SK-N-SH treated with all-trans-retinoic acid at 6 μM for 48 hours (cell line): ENCODE measurements around the gene PLCB2.

Source experiments
- ATAC-seq: fragments of 200-7000 bp; cut with Tn5 transposase; 3 replicates; pipeline ENCODE4 v1.9.1; 2020; ENCODE audit warnings: mild to moderate bottlenecking, moderate library complexity
- ARNTL ChIP-seq: fragments of 450-650 bp; formaldehyde crosslinking; IDR thresholded peaks from 2 replicates; pipeline ENCODE4 v1.5.0; 2020; ENCODE audit warnings: low read depth, mild to moderate bottlenecking, moderate library complexity, borderline replicate concordance
- BACH2 ChIP-seq: fragments of 250-450 bp; sonication (Bioruptor Pico); IDR thresholded peaks from 2 replicates; pipeline ENCODE4 v1.9.0; 2021; ENCODE audit warnings: mild to moderate bottlenecking, borderline replicate concordance
- CSDC2 ChIP-seq: fragments of 250-450 bp; sonication (Bioruptor Pico); IDR thresholded peaks from 2 replicates; pipeline ENCODE4 v1.5.0; 2020; ENCODE audit warnings: mild to moderate bottlenecking, moderate library complexity
- ESRRG ChIP-seq: fragments of 250-450 bp; sonication (Bioruptor Pico); IDR thresholded peaks from 2 replicates; pipeline ENCODE4 v1.6.1; 2021; ENCODE audit warnings: mild to moderate bottlenecking
- GLIS3 ChIP-seq: fragments of 250-450 bp; sonication (Bioruptor Pico); IDR thresholded peaks from 2 replicates; pipeline ENCODE4 v1.5.0; 2020; ENCODE audit warnings: mild to moderate bottlenecking, moderate library complexity
- ISL1 ChIP-seq: fragments of 250-450 bp; sonication (Bioruptor Pico); IDR thresholded peaks from 2 replicates; pipeline ENCODE4 v2.1.2; 2022; ENCODE audit warnings: mild to moderate bottlenecking, moderate library complexity
- OSR1 ChIP-seq: fragments of 250-450 bp; sonication (Bioruptor Pico); IDR thresholded peaks from 2 replicates; pipeline ENCODE4 v1.8.0; 2022; ENCODE audit warnings: moderate library complexity, mild to moderate bottlenecking, inconsistent platforms
- SNAI2 ChIP-seq: fragments of 250-450 bp; sonication (Bioruptor Pico); IDR thresholded peaks from 2 replicates; pipeline ENCODE4 v1.5.0; 2020; ENCODE audit warnings: mild to moderate bottlenecking, moderate library complexity
- TCF4 ChIP-seq: fragments of 250-450 bp; sonication (Bioruptor Pico); IDR thresholded peaks from 2 replicates; pipeline ENCODE4 v1.8.0; 2021; ENCODE audit warnings: mild to moderate bottlenecking, moderate library complexity, borderline replicate concordance
- TOX ChIP-seq: fragments of 250-450 bp; sonication (Bioruptor Pico); IDR thresholded peaks from 2 replicates; pipeline ENCODE4 v1.8.0; 2021; ENCODE audit warnings: mild to moderate bottlenecking, moderate library complexity, borderline replicate concordance
- ZC3H10 ChIP-seq: fragments of 250-450 bp; sonication (Bioruptor Pico); IDR thresholded peaks from 2 replicates; pipeline ENCODE4 v1.5.1; 2021; ENCODE audit warnings: mild to moderate bottlenecking, moderate library complexity
- ZFP30 ChIP-seq: fragments of 450-650 bp; formaldehyde crosslinking; IDR thresholded peaks from 2 replicates; pipeline ENCODE4 v1.5.0; 2022; ENCODE audit warnings: mild to moderate bottlenecking, moderate library complexity
- ZNF70 ChIP-seq: fragments of 450-650 bp; formaldehyde crosslinking; IDR thresholded peaks from 2 replicates; pipeline ENCODE4 v1.5.0; 2020; ENCODE audit warnings: mild to moderate bottlenecking, moderate library complexity
- ZNF8 ChIP-seq: fragments of 450-650 bp; formaldehyde crosslinking; IDR thresholded peaks from 2 replicates; pipeline ENCODE4 v1.5.0; 2020; ENCODE audit warnings: mild to moderate bottlenecking, moderate library complexity
- TF ChIP-seq, protein P1 (sequence below): fragments of 250-450 bp; sonication (Bioruptor Pico); IDR thresholded peaks from 2 replicates; pipeline ENCODE4 v1.5.0; 2020; ENCODE audit warnings: mild to moderate bottlenecking, moderate library complexity
- TF ChIP-seq, protein P2 (sequence below): fragments of 250-450 bp; sonication (Bioruptor Pico); IDR thresholded peaks from 2 replicates; pipeline ENCODE4 v1.8.0; 2020; ENCODE audit warnings: mild to moderate bottlenecking, moderate library complexity, borderline replicate concordance
- TF ChIP-seq, protein P3 (sequence below): fragments of 250-450 bp; sonication (Bioruptor Pico); IDR thresholded peaks from 2 replicates; pipeline ENCODE4 v1.5.1; 2020; ENCODE audit warnings: low read depth, mild to moderate bottlenecking, moderate library complexity
- TF ChIP-seq, protein P4 (sequence below): fragments of 250-450 bp; sonication (Bioruptor Pico); IDR thresholded peaks from 2 replicates; pipeline ENCODE4 v1.8.0; 2021; ENCODE audit warnings: low read depth, mild to moderate bottlenecking, moderate library complexity, borderline replicate concordance

The PLCB2 gene

DNA sequence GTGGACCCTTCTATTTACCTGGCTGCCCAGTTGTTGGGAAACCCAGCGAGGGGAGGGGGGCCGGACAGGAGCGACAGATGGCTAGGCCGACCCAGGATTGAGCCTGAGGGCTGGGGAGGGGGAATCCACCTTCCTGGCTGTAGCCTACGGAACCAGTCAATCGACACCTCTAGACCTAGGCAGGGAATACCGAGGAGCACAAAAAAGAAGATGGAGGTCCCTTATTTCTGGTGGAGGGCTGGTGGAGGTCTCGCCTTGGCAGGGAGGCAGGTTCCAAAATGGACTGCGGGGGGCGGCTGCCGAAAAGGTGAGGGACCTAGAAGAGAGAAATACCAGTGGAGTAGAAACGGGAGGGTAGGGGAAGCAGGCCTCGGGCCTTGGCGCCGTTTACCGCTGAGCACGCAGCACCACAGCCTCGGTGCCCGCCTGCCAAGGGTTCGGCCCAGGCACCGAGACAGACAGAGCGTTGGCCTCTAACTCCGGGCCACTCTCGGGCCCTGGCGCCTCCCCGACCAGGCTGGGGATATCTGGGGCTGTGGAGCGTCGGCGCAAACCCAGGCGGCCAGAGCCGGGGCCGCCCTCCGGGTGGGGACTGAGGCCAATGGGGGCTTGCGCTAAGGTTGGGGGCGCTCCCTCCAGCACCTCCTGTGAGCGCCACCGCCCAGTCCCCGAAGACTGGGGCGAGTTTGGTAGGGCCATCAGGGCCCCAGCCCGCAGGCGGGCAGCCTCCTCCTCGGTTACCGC, 26.5 kb downstream of the PLCB2 start:
- TF ChIP-seq ZNF70 (CRISPR knock-in tag) (no peak), SNAI2 (CRISPR knock-in tag) (no peak), ESRRG (CRISPR knock-in tag) (no peak), TCF4 (CRISPR knock-in tag) (no peak), ZNF8 (no peak), ARNTL (CRISPR knock-in tag) (no peak), ISL1 (no peak), OSR1 (CRISPR knock-in tag) (no peak), ZFP30 (CRISPR knock-in tag) (no peak), BACH2 (CRISPR knock-in tag) (no peak), TOX (CRISPR knock-in tag) (no peak), GLIS3 (CRISPR knock-in tag) (no peak), CSDC2 (CRISPR knock-in tag) (no peak)
- TF ChIP-seq, protein P1, sequence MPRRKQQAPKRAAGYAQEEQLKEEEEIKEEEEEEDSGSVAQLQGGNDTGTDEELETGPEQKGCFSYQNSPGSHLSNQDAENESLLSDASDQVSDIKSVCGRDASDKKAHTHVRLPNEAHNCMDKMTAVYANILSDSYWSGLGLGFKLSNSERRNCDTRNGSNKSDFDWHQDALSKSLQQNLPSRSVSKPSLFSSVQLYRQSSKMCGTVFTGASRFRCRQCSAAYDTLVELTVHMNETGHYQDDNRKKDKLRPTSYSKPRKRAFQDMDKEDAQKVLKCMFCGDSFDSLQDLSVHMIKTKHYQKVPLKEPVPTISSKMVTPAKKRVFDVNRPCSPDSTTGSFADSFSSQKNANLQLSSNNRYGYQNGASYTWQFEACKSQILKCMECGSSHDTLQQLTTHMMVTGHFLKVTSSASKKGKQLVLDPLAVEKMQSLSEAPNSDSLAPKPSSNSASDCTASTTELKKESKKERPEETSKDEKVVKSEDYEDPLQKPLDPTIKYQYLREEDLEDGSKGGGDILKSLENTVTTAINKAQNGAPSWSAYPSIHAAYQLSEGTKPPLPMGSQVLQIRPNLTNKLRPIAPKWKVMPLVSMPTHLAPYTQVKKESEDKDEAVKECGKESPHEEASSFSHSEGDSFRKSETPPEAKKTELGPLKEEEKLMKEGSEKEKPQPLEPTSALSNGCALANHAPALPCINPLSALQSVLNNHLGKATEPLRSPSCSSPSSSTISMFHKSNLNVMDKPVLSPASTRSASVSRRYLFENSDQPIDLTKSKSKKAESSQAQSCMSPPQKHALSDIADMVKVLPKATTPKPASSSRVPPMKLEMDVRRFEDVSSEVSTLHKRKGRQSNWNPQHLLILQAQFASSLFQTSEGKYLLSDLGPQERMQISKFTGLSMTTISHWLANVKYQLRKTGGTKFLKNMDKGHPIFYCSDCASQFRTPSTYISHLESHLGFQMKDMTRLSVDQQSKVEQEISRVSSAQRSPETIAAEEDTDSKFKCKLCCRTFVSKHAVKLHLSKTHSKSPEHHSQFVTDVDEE (CRISPR knock-in tag): no peak
- TF ChIP-seq, protein P2, sequence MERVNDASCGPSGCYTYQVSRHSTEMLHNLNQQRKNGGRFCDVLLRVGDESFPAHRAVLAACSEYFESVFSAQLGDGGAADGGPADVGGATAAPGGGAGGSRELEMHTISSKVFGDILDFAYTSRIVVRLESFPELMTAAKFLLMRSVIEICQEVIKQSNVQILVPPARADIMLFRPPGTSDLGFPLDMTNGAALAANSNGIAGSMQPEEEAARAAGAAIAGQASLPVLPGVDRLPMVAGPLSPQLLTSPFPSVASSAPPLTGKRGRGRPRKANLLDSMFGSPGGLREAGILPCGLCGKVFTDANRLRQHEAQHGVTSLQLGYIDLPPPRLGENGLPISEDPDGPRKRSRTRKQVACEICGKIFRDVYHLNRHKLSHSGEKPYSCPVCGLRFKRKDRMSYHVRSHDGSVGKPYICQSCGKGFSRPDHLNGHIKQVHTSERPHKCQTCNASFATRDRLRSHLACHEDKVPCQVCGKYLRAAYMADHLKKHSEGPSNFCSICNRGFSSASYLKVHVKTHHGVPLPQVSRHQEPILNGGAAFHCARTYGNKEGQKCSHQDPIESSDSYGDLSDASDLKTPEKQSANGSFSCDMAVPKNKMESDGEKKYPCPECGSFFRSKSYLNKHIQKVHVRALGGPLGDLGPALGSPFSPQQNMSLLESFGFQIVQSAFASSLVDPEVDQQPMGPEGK (CRISPR knock-in tag): no peak
- TF ChIP-seq, protein P3, sequence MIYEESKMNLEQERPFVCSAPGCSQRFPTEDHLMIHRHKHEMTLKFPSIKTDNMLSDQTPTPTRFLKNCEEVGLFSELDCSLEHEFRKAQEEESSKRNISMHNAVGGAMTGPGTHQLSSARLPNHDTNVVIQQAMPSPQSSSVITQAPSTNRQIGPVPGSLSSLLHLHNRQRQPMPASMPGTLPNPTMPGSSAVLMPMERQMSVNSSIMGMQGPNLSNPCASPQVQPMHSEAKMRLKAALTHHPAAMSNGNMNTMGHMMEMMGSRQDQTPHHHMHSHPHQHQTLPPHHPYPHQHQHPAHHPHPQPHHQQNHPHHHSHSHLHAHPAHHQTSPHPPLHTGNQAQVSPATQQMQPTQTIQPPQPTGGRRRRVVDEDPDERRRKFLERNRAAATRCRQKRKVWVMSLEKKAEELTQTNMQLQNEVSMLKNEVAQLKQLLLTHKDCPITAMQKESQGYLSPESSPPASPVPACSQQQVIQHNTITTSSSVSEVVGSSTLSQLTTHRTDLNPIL (CRISPR knock-in tag): no peak
- TF ChIP-seq, protein P4, sequence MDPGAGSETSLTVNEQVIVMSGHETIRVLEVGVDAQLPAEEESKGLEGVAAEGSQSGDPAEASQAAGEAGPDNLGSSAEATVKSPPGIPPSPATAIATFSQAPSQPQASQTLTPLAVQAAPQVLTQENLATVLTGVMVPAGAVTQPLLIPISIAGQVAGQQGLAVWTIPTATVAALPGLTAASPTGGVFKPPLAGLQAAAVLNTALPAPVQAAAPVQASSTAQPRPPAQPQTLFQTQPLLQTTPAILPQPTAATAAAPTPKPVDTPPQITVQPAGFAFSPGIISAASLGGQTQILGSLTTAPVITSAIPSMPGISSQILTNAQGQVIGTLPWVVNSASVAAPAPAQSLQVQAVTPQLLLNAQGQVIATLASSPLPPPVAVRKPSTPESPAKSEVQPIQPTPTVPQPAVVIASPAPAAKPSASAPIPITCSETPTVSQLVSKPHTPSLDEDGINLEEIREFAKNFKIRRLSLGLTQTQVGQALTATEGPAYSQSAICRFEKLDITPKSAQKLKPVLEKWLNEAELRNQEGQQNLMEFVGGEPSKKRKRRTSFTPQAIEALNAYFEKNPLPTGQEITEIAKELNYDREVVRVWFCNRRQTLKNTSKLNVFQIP (CRISPR knock-in tag): no peak
- ATAC-seq: no peak

DNA sequence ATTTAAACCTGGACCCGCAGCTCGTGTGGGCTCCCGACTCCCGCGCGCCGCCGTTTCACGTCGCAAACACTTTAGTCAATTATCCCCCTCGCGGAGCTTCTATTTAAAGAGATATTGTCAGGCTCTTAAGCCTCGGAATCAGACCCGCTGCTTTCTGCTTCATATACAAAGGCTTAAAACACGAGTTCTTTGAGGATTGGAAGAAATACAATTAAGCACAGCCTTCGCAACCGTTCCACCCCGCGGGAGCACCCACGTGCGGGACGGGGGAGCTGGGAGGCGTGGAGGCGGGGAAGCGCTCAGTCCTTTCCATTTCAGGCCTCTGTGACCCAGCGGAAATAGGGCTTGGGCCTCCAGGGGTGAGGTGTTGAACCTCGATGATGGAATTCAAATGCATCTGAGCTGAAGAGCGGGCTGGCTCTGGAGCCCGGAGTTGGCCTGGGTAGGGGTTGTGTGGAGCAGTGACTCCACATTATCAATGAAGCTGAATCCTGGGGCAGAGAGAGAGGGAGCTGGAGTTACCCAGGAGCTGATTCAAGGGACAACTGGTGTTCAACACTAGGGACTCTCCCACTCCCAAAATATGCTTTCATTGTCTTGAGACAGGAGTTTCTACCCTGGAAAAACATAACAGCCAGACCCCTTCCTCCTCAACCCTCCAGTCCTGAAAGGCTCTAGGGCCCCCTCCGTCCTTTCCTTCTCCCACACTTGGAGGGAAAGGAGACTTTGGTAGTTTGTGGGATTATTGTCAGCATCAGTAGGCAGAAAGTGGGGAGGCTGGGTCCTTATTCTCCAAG, 27.3 kb downstream of the PLCB2 start:
- ATAC-seq: no peak
- no peak for TF ChIP-seq ZC3H10 (CRISPR knock-in tag)
- no peak for TF ChIP-seq ISL1

DNA sequence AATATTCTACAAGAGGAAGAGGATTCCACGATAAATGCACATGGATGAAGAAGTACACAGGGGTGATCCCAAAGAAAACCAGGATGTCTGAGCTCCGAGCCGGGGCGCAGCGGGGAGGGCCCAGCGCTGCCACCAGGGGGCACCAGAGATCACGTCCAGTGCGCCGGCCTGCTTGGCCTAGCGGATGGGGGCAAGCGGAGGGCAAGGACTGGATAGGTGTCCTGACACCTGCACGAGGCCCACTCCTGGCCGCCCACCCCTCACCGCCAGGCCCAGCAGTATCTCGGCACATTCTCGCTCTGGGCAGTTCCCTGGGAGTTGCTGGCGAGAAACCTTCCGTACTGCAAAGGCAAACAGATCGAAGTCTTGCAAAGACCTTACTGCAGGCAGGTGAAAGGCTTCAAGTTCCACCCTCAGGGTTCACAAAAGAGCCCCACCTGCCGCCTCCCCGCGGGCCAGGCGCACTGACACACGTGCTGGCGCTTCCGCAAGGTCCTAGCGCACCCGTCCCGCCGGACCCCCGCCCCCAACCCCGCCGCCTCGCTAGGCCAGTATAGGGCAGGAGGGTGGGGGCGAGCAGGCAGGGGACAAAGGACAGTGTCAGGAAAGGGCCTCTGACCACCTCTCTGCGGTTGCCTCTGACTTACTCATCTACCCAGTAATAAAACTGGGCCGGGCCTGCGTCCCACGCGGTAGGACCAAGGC, 28.1 kb downstream of the PLCB2 start:
- ATAC-seq: peak; percentile 82

More for the DNA sequence above, 28.1 kb downstream of the PLCB2 start:
- TF ChIP-seq, protein P3 (CRISPR knock-in tag): no peak
- TF ChIP-seq, protein P2 (CRISPR knock-in tag): no peak
- TF ChIP-seq BACH2 (CRISPR knock-in tag): no peak
